Dermis microvascular lymphatic vessel endothelial cell (primary cell): Measurements from ENCODE around the gene ZDHHC14. TPM values are rescaled to one million over a fixed set of nuclear protein-coding genes. Genes with fewer than 3 reads are reported as not detected.
"Not testable (repeated sequence)": the region's sequence is repeated elsewhere in the genome, so short reads cannot be mapped to it uniquely, and the experiment has no call there.

ENCODE experiments used
- DNase-seq, 2 donors: peaks; one replicate each; pipeline versions ENCODE4 v3.0.0 to v3.0.0-alpha.2; 2010; ENCODE audit warnings: low read depth in 2 of 2
- total RNA-seq: library from RNA; depleted of rRNA; stranded (reverse); fragments of >200 nt; gene quantifications from 2 replicates; pipeline ENCODE4 v1.2.1, GENCODE V29; 2014

ZDHHC14 gene
- total RNA-seq, 1 donor from 2014 or later = 19.5 TPM

DNA sequence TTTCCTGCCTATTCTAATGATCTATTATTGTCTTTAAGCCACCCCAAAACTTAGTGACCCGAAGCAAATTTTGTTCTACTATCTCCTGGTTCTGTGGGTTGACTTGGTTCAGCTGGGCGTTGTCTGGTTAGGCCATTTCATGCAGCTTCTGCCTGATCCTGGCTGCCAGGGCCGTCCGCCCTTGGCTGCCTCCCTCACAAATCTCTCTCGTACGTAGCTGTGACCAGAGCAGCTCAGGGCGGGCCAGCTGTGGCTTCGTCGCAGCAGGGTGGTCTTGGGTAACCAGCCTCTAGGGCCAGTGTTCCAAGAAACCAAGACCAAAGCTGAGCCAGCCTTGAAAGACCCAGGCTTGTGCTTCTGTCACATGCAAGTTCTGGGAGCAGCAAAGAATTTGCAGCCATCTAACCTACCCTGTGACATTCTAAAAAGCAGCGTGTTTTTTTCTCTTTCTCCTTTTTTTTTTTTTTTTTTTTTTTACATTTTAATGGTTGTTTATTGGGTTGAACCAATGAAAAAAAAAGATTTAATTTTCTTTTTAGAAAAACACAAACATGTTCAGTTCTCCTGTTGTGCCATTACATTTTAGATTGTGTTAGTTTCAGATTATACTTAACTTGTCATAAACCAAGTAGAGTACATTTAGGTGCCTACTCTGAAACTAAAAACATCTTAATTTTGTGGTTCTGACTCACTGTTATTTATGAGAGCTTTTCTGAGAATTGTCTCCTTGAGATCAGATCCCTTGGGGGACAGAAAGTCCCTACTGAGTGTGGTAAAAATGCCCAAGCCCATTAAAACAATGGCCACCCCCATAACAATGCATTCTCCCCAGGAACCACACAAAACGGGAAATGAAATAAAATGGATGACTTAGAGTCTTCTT, 83.9 kb downstream of the ZDHHC14 start:
- DNase-seq = no peak

- DNase-seq = no peak
Measured at GRCh38 chr6:157466342-157466648, 85.3 kb downstream of the ZDHHC14 start.

GRCh38 chr6:157467339-157467738, 86.3 kb downstream of the ZDHHC14 start:
- not testable (repeated sequence) for DNase-seq

- no peak for DNase-seq
Measured at GRCh38 chr6:157468054-157468453, 87.1 kb downstream of the ZDHHC14 start.

- DNase-seq = no peak
Measured at GRCh38 chr6:157468574-157468973, 87.6 kb downstream of the ZDHHC14 start.

DNA sequence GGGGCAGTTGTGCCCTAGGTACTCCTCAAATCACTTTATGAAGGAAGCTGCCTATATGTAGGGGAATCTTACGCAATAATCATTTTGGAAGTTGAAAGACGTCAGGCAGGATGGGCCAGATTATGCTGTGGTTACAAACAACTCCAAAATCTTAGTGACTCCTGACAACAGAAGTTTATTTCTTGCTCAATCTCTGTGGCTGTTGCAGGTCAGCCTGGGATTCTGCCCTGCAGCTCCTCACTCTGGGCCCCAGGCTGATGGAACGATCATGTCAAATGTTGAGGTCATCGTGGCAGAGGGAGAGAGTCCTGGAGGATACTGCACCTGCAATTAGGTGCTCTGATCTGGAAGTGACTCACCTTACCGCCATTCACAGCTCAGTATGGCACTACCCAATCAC, 88.4 kb downstream of the ZDHHC14 start:
- no peak for DNase-seq

- no peak for DNase-seq
Measured at GRCh38 chr6:157471077-157471686, 90.2 kb downstream of the ZDHHC14 start.

DNA sequence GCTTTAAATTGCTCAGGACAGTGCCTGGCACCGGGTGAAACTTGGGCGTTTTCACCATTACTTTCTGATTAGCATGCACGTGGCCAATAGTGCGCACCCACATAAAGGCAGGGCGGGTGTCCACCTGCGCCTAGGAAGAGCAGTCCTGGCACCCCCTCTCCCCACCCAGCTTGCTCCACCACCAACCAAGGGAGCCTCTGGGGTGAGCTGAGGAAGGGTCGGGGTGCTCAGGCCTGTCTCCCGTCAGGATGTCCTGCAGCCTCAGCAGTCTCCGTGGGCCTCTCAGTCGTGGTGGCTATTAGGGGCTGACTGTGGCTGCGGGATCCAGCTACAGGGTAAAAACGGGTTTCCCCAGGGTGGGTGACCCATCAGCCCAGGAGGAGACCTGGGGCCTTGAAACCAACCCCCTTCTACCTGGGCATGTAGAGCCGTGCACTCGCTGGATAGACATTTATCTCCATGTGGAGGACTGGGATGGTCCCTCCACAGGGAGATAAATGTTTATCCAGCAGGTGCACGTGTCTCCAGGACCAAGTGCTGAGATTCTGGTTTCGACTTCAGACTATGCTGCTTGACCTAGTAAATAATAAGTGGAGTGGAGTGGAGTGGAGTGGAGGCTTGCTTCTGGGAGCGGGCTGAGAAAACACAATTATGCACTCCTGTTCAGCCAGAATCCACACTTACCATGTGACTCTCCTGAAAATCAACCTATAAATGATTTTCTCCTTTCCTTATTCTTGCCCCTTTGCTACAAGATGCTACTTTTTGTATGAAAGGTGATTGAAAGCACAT, 91.1 kb downstream of the ZDHHC14 start:
- no peak for DNase-seq

DNA sequence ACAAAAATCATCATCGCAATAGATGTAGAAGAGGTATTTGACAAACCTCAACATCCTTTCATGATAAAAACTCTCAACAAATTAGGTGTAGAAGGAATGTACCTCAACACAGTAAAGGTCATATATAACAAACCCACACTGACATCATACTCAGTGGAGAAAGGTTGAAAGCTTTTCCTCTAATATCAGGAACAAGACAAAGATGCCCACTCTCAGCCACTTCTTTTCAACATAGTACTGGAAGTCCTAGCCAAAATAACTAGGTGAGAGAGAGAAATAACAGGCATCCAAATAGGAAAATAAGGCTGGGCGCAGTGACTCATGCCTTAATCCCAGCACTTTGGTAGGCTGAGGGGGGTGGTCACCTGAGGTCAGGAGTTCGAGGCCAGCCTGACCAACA, 95.8 kb downstream of the ZDHHC14 start:
- no peak for DNase-seq

GRCh38 chr6:157478926-157479325, 97.9 kb downstream of the ZDHHC14 start:
- no peak for DNase-seq

DNA sequence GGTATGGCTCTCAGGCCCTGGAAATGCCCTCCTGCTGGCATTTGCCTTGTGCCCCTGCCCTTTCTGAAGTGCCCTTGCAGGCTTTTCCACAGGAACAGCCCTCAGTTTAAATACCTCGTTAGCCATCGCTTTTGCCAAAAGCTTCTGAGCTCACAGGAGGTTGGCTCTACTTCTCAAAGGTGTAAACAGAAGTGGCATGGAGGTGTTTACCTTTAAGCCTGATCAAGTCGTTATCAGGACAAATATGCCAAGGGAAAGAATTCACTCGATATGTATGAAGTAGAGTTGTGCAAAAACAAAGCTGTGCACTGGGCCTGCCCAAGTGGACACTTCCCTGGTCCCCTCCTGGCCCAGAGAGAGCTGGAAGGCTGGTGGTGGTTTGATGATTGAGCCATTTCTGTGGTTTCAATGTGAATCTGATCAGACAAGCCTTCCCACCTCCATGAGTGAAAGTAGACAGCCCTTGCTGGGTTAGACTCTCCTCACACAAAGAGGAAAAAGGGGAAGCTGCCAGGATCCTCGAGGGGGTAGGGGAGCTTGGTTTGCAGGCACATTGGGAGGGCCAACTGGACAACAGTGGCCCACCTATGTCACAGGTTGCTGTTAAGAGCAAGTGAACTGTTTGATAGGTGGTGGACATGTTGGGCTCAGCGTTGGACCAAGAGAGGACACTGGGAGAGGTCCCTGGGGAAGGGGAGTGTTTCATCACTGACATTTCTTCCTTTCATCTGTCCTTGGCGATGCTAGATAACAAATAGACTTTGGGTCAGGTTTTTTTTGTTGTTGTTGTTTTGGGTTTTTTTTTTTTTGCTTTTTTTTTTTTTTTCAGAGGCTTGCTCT, 98.7 kb downstream of the ZDHHC14 start:
- DNase-seq = no peak

DNA sequence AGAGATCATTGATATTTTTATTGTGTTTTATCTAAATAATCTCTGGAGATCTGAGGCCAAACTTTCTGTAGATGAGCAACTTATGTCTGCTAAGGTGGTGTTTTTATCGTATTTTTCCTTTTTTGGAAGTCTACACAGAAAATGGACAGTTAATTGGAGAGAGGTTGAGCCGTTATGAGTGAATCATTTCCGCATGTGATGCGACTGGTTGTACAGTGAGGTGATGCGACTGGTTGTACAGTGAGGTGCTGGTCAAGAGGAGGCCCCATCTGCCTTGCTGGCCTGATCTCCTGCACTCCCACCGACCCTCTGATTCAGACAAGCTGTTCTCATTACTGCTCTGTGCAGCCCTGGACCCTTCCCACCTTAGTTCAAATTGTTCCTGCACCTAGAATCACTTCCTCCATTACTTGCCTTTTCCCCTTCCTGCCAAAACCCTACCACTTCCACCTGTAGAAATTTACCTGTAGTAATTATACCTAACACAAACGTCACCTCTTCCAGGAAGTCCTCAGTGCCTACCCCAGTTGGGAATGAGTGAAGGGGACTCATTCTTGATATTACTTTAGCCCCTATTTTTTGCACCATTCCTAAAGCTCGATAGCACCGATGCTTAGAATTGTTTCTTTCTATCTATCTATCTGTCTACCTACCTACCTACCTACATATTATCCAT, 100.3 kb downstream of the ZDHHC14 start:
- no peak for DNase-seq

DNA sequence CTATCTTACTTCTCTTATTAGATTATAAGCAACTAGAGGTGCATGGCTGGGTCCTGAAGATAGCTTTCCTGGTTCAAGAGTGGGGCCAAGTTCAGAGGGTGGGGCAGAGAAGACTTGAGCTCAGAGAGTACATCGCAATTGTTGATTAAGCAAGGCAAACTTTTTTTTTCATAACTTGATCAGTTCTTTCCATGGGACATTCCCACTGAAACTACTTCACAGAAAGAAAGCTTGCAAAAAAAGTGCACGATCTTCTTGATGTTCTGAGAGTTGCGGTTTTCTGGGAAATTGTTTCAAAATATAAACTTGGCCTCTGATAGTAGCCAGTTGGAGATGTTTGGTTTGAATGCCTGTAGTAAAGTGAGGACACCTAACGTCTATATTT, 100.9 kb downstream of the ZDHHC14 start:
- no peak for DNase-seq

DNA sequence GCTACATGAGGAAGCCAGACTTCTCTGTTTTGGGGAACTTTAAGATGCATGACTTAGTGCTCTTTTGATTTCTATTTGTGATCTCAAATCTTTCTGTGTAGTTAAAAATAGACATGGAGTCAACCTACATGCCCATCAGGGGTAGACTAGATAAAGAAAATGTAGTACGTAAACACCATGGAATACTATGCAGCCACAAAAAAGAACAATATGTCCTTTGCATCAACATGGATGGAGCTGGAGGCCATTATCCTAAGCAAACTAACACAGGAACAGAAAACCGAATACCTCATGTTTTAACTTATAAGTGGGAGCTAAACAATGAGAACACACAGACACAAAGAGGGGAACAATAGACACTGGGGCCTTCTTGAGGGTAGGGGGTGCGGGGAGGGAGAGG, 102.8 kb downstream of the ZDHHC14 start:
- DNase-seq = no peak

DNA sequence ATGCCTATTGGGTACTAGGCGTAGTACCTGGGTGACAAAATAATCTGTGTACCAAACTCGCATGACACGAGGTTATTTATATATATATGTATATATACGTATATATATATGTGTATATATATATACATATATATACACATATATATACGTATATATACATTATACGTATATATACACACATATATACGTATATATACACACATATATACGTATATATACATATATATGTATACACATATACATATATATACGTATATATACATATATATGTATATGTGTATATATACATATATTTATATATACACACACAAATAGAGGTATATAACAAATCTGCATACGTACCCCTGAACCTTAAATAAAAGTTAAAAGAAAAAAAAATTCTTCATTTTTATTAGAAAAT, 103.2 kb downstream of the ZDHHC14 start:
- DNase-seq = no peak

- DNase-seq = no peak
Measured at GRCh38 chr6:157486572-157486971, 105.6 kb downstream of the ZDHHC14 start.

DNA sequence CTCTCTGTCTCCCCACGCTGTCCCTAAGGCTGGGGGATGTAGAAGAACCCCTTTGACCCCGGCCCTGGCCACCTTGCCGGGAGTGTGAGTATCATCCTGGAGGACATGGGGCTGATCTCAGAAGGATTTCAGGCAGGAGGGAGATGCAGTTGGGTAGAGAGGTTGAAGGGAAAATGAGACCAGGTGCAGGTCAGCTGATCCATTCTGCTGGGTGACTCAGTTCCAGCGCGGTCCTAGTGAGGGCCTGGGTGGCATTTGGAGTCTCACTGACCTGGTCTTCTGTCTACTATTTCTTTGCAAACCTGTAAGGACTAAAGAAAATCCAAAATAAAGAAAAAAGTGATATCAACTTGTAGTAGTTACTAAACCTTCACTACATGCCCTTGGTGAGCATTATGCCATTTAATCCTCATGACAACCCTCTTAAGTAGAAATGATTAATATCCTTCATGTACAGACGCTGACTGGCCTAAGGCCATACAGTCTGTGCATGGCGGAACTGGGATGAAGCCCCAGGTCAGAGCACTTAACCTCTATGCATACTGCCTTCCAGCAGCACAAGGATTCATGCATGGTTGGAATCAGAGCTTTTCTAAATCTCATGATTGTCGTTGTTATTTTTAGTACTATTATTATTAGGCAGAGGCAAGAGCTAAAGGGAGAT, 106.3 kb downstream of the ZDHHC14 start:
- no peak for DNase-seq

DNA sequence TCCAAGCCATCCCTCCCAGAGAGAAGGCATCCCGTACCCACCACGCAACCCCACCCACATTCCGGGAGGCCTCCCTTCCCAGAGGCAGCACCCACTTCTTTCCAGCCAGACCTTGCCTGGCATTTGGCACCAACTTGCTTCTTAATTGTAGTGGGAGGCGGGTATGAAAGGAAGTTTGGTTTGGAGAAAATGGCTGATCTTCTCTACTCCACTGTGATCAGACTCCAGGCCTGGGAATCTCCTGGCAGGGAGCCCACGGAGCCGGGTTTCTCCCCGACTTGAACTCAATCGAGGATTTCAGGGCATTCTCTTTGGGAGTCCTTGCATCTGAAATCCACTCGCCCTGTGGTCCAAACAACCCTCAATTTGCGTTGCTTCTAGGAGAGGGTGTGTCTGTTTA, 107.1 kb downstream of the ZDHHC14 start:
- no peak for DNase-seq

- DNase-seq = no peak
Measured at GRCh38 chr6:157488716-157489118, 107.7 kb downstream of the ZDHHC14 start.

- DNase-seq = no peak
Measured at GRCh38 chr6:157490611-157491269, 109.8 kb downstream of the ZDHHC14 start.
